AG09319 (cell line): ENCODE measurements around the gene ITPK1.

Experiments used
- DNase-seq: peaks from one replicate; pipeline ENCODE4 v3.0.0-alpha.2; 2010; ENCODE audit warnings: low read depth; ENCODE audit errors: extremely low read depth
- TF ChIP-seq, protein P1 (sequence below): IDR thresholded peaks from 2 replicates; pipeline ENCODE4 v1.5.1; 2011; ENCODE audit warnings: low read depth, mild to moderate bottlenecking, inconsistent platforms, low read length, moderate library complexity

ITPK1 gene

DNA sequence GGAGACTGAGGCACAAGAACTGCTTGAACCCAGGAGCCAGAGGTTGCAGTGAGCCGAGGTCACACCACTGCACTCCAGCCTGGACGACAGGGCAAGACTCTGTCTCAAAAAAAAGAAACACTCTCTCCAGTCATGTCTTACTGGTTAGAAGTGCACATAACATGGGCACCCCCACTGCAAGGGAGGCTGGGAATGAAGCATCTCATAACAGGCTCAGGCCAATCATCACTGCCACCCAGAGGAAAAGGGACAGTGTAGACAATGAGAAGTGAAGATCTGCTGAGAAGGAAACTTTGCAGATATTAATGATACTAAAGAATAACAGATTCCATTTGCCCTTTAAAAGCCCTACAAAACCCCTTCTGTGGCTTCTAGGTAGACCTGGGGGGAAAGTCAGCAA lies 66.9 kb downstream of the ITPK1 start:
- no peak for DNase-seq
- TF ChIP-seq, protein P1, sequence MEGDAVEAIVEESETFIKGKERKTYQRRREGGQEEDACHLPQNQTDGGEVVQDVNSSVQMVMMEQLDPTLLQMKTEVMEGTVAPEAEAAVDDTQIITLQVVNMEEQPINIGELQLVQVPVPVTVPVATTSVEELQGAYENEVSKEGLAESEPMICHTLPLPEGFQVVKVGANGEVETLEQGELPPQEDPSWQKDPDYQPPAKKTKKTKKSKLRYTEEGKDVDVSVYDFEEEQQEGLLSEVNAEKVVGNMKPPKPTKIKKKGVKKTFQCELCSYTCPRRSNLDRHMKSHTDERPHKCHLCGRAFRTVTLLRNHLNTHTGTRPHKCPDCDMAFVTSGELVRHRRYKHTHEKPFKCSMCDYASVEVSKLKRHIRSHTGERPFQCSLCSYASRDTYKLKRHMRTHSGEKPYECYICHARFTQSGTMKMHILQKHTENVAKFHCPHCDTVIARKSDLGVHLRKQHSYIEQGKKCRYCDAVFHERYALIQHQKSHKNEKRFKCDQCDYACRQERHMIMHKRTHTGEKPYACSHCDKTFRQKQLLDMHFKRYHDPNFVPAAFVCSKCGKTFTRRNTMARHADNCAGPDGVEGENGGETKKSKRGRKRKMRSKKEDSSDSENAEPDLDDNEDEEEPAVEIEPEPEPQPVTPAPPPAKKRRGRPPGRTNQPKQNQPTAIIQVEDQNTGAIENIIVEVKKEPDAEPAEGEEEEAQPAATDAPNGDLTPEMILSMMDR, result no peak

DNA sequence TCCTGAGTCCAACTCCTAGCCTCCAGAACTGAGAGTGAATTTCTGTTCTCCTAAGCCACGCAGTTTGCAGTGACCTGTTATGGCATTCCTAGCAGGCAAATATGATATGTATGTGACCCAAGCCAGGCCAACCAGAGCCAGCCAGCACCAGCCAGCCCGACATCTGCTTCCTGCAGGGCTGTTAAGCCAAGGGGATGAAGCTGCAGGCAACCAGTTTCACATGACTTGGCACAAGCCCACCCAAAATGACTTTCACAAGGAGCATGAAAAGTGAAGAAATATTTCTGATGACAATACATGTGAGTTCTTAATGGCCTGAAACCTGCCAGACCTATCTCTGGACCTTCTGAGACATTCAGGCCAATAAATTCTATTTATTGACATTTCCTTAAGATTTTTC lies 68.1 kb downstream of the ITPK1 start:
- no peak for DNase-seq
- TF ChIP-seq, protein P1, result no peak

DNA sequence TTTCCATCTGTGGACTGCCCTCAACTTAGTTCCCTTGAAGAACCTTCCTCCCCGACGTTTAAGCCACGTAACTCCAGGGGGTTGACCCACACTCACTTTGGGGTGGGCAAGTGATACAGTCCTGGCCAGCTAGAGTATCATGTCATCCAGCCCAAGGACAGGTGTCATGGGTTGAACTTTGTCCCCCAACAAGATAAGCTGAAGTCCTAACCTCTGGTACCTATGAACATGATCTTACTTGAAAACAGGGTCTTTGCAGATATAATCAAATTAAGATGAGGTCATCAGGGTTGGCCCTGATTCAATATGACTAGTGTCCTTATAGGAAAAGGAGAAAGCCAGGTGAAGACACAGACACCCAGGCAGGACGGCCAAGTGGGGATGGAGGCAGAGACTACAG lies 68.6 kb downstream of the ITPK1 start:
- TF ChIP-seq, protein P1, result no peak
- no peak for DNase-seq

DNA sequence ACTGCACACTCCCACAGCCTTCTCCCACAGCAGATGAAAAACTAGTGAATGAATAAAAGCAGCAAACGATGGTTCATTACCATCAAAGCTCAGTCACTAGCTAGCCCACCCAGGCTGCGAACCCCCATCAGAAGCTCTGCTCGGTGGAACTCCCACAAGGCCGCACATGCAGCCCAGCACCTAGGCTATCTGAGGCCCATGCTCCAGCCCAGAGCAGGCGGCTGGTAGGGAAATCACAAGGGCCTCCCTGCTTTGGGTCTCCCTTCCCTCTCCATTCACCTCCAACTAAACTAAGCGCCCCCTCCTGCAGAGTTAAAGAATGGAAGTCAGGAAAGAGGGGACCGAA lies 69.0 kb downstream of the ITPK1 start:
- DNase-seq, result no peak
- TF ChIP-seq, protein P1, result no peak

DNA sequence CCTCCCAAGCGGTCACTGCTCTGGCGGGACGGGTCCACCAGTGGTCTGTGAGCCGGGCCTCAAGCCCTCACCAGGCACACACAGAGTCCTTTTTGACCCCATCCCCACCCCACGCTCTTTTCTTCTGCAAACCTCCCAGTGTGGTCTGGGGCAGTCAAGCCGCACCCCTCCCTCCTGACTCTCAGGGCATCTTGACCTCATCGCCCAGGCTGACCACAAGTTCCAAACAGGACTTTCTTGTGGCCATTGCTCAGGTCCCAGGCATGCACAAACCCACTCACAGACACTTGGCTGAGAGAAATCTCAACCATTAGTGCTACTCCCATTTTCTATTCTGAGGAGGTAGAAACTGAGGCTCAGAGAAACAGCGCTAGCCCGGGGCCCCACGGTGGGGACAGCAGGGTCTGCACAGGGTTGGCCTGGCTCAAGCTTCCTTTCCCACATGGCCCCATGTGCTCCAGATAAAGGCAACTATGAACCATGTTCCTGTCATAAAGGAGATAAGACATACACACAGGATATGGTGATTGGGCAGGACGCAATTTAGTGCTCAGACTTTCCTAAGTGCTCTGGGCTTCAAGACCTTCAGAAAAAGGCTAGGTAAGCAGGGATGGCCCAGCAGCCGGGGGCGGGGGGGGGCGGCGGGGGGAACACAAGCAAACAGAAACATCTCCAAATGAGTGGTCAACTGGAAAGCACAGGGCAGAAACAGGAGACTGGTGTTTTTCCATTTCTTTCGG lies 69.6 kb downstream of the ITPK1 start:
- TF ChIP-seq, protein P1, result no peak
- peak; percentile 24 for DNase-seq

DNA sequence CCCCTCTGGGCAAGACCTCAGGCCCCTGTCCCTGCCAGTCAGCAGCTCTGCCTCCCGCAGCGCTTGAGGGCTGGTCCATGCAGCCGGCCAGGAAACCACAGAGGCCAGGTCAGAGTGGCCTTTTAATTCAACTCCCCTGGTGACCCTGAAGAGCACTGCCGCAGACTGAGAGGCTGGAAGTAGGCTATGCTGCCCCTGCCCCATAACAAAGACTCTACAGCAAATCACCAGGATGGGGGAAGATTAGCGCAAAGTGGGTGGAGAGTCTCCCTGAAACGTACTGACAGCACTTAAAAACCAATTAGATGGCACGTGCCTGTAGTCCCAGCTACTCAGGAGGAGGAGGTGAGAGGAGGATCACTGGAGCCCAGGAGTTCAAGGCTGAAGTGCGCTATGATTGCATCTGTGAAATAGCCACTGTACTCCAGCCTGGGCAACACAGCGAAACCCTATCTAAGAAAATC lies 70.5 kb downstream of the ITPK1 start:
- TF ChIP-seq, protein P1, result no peak
- DNase-seq, result no peak

DNA sequence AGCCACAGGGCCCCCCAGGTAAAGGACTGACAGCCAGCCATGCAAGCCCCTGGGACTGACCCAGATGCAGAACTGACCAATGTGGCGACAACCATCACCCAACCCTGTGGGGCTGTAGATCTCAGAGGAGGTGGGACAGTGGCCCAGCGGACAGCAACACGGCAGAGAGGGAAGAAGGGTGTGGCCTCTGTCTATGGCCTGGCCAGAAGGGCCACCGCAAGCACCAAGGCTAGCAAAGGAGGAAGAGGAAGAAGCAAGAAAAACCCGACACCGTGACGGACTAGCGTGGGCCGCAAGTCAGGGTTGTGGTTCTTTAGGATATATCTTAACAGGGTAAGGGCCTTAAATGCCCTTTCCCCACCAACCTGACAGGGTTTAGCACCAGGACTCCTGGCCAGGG lies 71.2 kb downstream of the ITPK1 start:
- TF ChIP-seq, protein P1, result no peak
- no peak for DNase-seq
